Effector memory CD8-positive, alpha-beta T cell (primary cell): Measurements from ENCODE around the gene MYOC.
"Not testable (repeated sequence)": the region's sequence is repeated elsewhere in the genome, so short reads cannot be mapped to it uniquely, and the experiment has no call there.

Source experiments
- ATAC-seq: fragments of 150-1000 bp; cut with Tn5 transposase; replicated peaks from 2 replicates; pipeline ENCODE4 v1.10.0; 2021; ENCODE audit warnings: mild to moderate bottlenecking, moderate library complexity
- DNase-seq, 3 experiments: peaks; one replicate each; pipeline ENCODE4 v3.0.0; 2021
- H3K27ac Mint-ChIP-seq, 2 donors: one replicate each; pipeline ENCODE4 v1.8.0; 2022; ENCODE audit warnings: mild to moderate bottlenecking in 2 of 2, mixed read lengths in 2 of 2, moderate library complexity in 2 of 2
- H3K27me3 Mint-ChIP-seq, 2 donors: one replicate each; pipeline ENCODE4 v1.8.0; 2022; ENCODE audit warnings: mixed read lengths in 2 of 2
- H3K36me3 Mint-ChIP-seq: one replicate; pipeline ENCODE4 v1.8.0; 2022; ENCODE audit warnings: mild to moderate bottlenecking, moderate library complexity, mixed read lengths; ENCODE audit not compliant: insufficient read depth
- H3K4me1 Mint-ChIP-seq, 2 donors: one replicate each; pipeline ENCODE4 v1.8.0; 2022; ENCODE audit warnings: low read depth in 2 of 2, mixed read lengths in 2 of 2
- H3K4me3 Mint-ChIP-seq, 2 donors: one replicate each; pipeline ENCODE4 v1.8.0; 2022; ENCODE audit warnings: mild to moderate bottlenecking in 2 of 2, mixed read lengths in 2 of 2, moderate library complexity in 2 of 2
- H3K9me3 Mint-ChIP-seq, 2 donors: one replicate each; pipeline ENCODE4 v1.8.0; 2022; ENCODE audit warnings: mixed read lengths in 2 of 2

The MYOC gene

DNA sequence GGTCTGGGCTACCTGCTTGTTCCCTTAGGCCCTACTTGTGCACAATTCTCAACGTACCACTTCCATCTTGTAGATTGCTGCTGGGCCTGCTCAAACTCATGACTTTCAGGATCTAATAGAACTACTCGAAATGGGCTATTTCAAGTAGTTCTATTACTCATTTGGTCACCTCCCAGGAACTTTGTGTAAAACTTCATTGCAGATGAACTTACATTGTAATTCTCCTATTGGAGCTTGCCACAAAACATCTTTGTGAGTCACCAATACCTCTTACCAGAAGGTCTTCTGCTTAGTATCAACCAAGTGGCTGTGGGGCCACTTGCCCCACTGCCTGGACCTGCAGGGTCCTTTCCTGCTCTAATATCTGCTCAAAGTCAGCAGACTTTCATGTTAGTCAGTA lies 41.2 kb downstream of the MYOC start:
- DNase-seq (no peak), ATAC-seq (no peak)
- Mint-ChIP-seq H3K4me1 (no peaks in the 10 kb centered on the region), H3K9me3 (no peaks in the 10 kb centered on the region), H3K27ac (no peak overlapping the region), H3K4me3 (no peak overlapping the region), H3K27me3 (no peaks in the 10 kb centered on the region), H3K36me3 (no peaks in the 10 kb centered on the region)

DNA sequence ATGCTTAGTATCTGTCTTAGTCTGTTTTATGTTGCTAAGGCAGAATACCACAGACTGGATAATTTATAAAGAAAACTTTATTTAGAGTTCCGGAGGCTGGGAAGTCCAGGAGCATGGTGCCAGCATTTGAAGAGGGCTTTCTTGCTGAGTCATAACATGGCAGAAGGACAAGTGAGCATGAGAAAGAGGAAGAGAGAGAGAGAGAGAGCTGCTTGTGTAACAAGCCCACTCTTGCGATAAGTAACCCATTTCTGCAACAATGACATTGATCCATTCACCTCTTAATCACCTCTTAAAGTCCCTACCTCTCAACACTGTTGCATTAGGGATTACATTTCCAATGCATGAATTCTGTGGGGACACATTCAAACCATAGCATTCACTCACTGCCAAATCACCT lies 42.1 kb downstream of the MYOC start:
- ATAC-seq = no peak
- H3K9me3 Mint-ChIP-seq = no peaks in the 10 kb centered on the region
- H3K27me3 Mint-ChIP-seq = no peaks in the 10 kb centered on the region

DNA sequence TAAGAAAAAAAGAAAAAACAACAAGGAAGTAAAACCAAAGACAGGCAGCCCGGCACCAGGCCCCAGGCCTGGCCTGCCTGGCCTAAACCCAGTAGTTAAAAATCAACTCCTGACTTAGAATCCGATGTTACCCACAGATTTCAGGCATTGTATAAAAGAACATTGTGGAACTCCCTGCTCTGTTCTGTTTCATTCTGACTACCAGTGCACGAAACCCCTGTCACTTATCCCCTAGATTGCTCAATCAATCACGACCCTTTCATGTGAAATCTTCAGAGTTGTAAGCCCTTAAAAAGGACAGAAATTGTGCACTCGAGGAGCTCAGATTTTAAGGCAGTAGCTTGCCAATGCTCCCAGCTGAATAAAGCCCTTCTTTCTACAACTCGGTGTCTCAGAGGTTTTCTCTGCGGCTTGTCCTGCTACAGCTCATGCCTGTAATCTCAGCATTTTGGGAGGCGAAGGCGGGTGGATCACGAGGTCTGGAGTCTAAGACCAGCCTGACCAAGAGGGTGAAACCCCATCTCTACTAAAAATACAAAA lies 46.0 kb downstream of the MYOC start:
- no peak for DNase-seq
- Mint-ChIP-seq H3K27me3 (peaks cover 0 to under 1% of the 10 kb centered on the region in 2 donors), H3K4me3 (no peak overlapping the region), H3K9me3 (no peaks in the 10 kb centered on the region), H3K36me3 (no peaks in the 10 kb centered on the region), H3K4me1 (no peaks in the 10 kb centered on the region), H3K27ac (peak overlapping the region in 1 of 2 donors; percentile 36)
- ATAC-seq = no peak

More for the DNA sequence above, 42.1 kb downstream of the MYOC start:
- Mint-ChIP-seq H3K36me3 (no peaks in the 10 kb centered on the region), H3K4me1 (no peaks in the 10 kb centered on the region), H3K4me3 (no peak overlapping the region), H3K27ac (no peak overlapping the region)
- no peak for DNase-seq

DNA sequence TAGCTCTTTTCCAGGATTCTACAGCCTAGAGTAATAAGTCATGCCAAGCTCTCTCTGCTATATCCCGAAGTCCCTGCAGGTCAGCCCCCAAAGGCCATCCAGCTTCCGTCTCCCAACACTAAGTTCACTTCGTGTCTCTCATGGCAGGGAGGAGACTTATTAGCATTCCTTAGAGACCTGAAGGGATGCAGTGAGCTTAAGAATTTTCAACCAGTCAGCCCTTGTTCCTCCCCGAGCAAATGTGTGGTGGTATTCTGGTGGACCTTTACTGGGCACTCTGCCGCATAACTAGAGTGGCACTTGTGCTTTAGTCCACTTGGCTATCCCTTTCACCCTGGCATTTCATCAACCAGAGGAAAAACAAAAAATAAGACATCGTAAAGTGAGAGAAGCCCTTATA lies 49.4 kb downstream of the MYOC start:
- not testable (repeated sequence) for H3K27me3 Mint-ChIP-seq, H3K9me3 Mint-ChIP-seq, H3K4me1 Mint-ChIP-seq, H3K27ac Mint-ChIP-seq, ATAC-seq, H3K4me3 Mint-ChIP-seq, H3K36me3 Mint-ChIP-seq, DNase-seq

DNA sequence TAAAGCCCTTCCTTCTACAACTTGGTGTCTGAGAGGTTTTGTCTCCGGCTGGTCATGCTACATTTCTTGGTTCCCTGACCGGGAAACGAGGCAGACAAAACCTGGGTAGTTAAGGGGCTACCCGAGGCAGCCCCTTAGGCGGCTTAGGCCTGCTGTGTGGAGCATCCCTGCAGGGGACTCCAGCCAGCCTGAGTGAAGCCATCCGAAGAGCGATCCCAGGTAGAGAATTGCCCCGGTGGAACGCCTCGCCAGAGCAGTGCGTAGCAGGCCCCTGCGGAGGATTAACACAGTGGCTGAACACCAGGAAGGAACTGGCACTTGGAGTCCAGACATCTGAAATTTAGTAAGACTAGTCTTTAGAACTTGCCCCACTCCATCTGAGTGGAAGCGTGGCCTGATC lies 51.6 kb downstream of the MYOC start:
- H3K36me3 Mint-ChIP-seq = no peaks in the 10 kb centered on the region
- ATAC-seq = no peak
- no peaks in the 10 kb centered on the region for H3K9me3 Mint-ChIP-seq
- no peak overlapping the region for H3K4me3 Mint-ChIP-seq
- H3K4me1 Mint-ChIP-seq = peaks cover 0 to 5% of the 10 kb centered on the region in 2 donors
- H3K27me3 Mint-ChIP-seq = peaks cover 0 to 6% of the 10 kb centered on the region in 2 donors
- no peak overlapping the region for H3K27ac Mint-ChIP-seq
- no peak for DNase-seq

DNA sequence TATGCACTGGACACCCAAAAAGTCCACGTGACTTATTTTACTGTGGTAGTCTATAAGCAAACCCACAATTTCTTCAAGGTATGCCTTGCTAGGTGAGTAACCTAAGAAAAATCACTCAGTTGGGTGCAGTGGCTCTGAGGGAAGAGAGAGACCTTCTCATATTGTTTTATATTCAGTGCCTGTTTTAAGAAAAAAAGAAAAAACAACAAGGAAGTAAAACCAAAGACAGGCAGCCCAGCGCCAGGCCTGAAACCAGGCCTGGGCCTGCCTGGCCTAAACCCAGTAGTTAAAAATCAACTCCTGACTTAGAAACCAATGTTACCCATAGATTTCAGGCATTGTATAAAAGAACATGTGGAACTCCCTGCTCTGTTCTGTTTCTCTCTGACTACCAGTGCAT lies 52.2 kb downstream of the MYOC start:
- DNase-seq, H3K4me3 Mint-ChIP-seq, H3K36me3 Mint-ChIP-seq, ATAC-seq, H3K27ac Mint-ChIP-seq, H3K9me3 Mint-ChIP-seq, H3K27me3 Mint-ChIP-seq, H3K4me1 Mint-ChIP-seq: not testable (repeated sequence)

DNA sequence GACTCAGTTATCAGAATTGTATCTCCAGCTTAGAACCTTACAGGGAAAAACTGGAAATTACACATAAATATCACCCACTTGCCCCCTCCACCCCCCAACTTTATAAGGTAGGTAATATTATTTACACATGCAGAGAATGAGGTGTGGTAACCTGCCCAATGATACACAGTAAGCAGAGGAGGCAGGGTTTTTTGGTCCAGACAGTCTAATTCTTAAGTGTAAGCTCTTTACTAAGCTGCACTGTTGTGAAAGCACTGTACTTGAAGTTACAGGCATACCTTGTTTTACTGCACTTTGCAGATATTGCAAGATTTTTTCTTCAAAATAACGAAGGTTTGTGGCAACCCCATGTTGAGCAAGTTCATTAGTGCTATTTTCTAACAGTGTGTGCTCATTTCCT lies 55.3 kb downstream of the MYOC start:
- Mint-ChIP-seq H3K9me3 (no peaks in the 10 kb centered on the region), H3K27ac (no peak overlapping the region), H3K4me3 (no peak overlapping the region), H3K36me3 (peaks cover 19% of the 10 kb centered on the region), H3K27me3 (peaks cover 0 to 6% of the 10 kb centered on the region in 2 donors), H3K4me1 (peaks cover 0 to 5% of the 10 kb centered on the region in 2 donors)
- no peak for DNase-seq
- ATAC-seq = no peak

DNA sequence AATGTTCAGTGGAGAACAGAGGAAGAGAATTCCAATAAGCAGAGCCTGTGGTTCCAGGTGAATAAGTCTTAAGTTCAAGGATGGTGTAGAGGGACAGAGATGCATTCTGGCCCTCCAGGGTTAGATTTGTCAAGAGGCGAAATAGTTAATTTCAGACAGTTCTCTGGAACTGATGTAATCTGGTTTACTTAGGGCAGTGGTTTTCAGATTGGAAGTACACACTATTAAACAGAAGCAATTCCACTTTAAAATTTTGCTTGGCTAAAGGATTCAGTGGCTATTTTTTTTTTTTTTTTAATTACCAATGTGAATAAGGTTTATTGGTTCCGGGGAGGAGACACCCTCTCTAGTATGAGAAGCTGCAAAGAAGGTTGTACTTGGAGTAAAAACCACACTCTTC lies 55.8 kb downstream of the MYOC start:
- peak overlapping the region in 1 of 2 donors; percentile 73 for H3K27ac Mint-ChIP-seq
- peaks cover 24% of the 10 kb centered on the region for H3K36me3 Mint-ChIP-seq
- DNase-seq = no peak
- no peaks in the 10 kb centered on the region for H3K9me3 Mint-ChIP-seq
- H3K4me3 Mint-ChIP-seq = no peak overlapping the region
- peaks cover 0 to 5% of the 10 kb centered on the region in 2 donors for H3K4me1 Mint-ChIP-seq
- no peak for ATAC-seq
- peaks cover 0 to 6% of the 10 kb centered on the region in 2 donors for H3K27me3 Mint-ChIP-seq

DNA sequence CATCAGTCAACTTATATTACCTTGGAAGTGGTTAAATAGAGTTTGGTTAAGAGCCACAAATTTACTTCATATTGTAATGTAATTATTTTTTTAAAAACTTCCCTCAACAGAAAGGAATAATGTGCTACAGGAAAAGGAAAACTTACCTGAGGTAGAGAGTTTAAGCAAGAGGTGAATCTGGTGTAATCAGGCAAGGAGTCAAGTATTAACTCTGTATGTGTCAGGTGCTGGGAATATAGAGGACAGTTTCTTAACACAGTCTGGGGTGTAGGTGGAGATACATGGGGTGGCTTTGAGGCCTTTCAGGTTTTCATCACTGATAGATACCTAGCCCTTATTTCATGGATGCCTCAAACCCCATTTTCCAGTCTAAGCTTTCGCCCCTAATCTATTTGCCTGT lies 56.4 kb downstream of the MYOC start:
- Mint-ChIP-seq H3K9me3 (no peaks in the 10 kb centered on the region), H3K27ac (peak overlapping the region in 1 of 2 donors; percentile 73), H3K27me3 (peaks cover 0 to 2% of the 10 kb centered on the region in 2 donors), H3K4me1 (peaks cover 0 to 2% of the 10 kb centered on the region in 2 donors), H3K4me3 (no peak overlapping the region), H3K36me3 (peaks cover 30% of the 10 kb centered on the region)
- DNase-seq = no peak
- no peak for ATAC-seq

DNA sequence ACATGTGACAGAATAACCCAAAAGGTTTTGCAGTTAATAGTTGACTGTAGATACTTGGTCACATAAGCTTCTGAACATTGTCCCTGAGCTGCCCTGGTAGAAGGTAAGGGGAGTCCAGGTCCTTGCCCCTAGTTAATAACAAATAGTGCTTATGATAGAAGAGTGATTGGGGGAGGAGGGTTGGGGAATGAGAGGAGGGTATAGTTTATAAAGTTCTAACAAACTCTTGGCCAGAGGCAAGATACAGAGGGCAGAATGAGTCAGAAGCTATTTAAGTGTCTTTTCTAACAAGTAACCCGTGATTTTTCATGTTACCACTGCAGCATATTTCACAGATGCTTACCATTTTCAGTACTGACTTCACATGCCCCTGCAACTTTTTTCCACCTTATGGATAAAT lies 57.2 kb downstream of the MYOC start:
- H3K27ac Mint-ChIP-seq = peak overlapping the region in 1 of 2 donors; percentile 52
- DNase-seq = no peak
- H3K4me1 Mint-ChIP-seq = no peaks in the 10 kb centered on the region
- H3K27me3 Mint-ChIP-seq = no peaks in the 10 kb centered on the region
- peaks cover 38% of the 10 kb centered on the region for H3K36me3 Mint-ChIP-seq
- H3K4me3 Mint-ChIP-seq = no peak overlapping the region
- no peak for ATAC-seq
- no peaks in the 10 kb centered on the region for H3K9me3 Mint-ChIP-seq

DNA sequence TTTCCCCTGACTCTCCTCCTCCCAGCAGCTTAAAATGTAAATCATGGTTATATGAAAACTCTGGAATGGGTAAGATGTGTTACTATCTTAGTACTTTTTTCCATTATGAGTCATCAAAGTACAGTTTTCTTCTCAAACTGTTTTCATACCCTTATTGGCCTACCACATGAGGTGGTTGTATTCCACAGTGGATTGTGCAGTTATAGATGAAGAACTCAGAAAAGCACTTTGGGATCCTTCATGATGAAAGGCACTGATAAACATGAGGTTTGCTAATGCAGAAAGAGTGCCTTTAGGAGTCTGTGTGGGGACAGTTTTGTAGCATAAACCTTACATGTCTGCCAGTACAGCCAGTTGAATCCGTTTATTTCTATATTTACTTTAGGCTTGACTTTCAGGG lies 62.5 kb downstream of the MYOC start:
- Mint-ChIP-seq H3K4me1 (peaks cover 0 to 4% of the 10 kb centered on the region in 2 donors), H3K36me3 (peaks cover 85% of the 10 kb centered on the region), H3K27me3 (no peaks in the 10 kb centered on the region), H3K27ac (peak overlapping the region in 1 of 2 donors; percentile 60), H3K9me3 (no peaks in the 10 kb centered on the region), H3K4me3 (no peak overlapping the region)
- DNase-seq (no peak), ATAC-seq (no peak)

DNA sequence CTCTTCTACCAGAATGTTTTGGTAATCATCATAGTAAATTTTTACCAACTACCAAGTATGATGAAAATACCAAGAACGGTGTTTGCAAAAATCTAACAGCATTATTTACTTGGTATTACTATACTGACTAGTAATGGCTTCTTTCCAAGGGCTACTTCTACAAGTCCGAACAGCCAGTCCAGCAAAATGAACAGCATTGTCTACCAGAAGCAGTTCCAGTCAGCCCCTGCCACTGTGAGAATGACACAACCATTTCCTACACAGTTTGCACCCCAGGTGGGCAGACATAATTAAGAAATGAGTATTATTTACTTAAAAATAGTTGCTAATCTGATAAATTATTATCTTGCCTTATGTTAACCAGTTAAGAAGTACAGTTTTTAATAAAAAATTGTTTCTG lies 64.3 kb downstream of the MYOC start:
- Mint-ChIP-seq H3K4me1 (peaks cover 3 to 4% of the 10 kb centered on the region in 2 donors), H3K27me3 (no peaks in the 10 kb centered on the region), H3K4me3 (no peak overlapping the region), H3K36me3 (peaks cover 93% of the 10 kb centered on the region), H3K27ac (no peak overlapping the region), H3K9me3 (no peaks in the 10 kb centered on the region)
- ATAC-seq = no peak
- no peak for DNase-seq

DNA sequence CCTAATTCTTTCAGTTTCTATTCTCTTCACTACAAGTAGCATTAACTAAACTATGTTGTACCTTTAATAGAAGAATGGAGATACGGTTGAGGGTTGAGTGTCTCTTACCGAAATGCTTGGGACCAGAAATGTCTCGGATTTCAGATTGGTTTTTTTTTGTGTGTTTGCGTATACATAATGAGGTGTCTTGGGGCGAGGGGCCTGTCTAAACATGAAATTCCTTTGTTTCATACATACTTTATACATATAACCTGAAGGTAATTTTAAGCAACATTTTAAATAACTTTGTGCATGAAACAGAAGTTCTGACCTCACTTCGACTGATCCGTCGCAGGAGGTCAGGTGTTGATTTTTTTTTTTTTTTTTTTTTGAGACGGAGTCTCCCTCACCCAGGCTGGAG lies 66.8 kb downstream of the MYOC start:
- Mint-ChIP-seq H3K36me3 (peaks cover 79% of the 10 kb centered on the region), H3K4me3 (no peak overlapping the region), H3K27ac (peak overlapping the region in 1 of 2 donors; percentile 54), H3K4me1 (peaks cover 7 to 9% of the 10 kb centered on the region in 2 donors), H3K27me3 (no peaks in the 10 kb centered on the region), H3K9me3 (no peaks in the 10 kb centered on the region)
- no peak for DNase-seq
- ATAC-seq = no peak
